22Rv1 (cell line): ENCODE results near the gene NEURL2.

Experiments used
- CTCF ChIP-seq: fragments of 450-650 bp; IDR thresholded peaks from 2 replicates; pipeline ENCODE4 v1.5.1; 2017; ENCODE audit warnings: mild to moderate bottlenecking
- ZFX ChIP-seq: fragments of 450-650 bp; IDR thresholded peaks from 2 replicates; pipeline ENCODE4 v1.6.1; 2017; ENCODE audit warnings: antibody characterized with exemption, borderline replicate concordance

DNA sequence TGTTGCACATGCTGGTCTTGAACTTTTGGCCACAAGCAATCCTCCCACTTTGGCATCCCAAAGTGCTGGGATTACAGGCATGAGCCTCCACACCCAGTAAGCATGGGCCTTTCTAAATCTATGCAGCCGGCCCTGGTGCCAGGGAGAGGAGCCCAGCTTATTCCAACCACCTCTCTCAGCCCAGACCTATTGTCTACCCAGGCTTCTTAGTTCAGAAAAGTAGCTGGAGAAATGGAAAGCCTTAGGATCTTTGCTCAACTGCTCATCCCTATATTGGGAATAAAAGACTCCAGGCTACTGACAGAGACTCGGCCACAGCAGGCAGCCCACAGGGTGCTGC is 35.7 kb upstream of the NEURL2 start:
- TF ChIP-seq CTCF, result no peak
- TF ChIP-seq ZFX, result no peak
